Purkinje cell (primary cell): ENCODE results near the gene MTMR12. TPM values are rescaled to one million over a fixed set of nuclear protein-coding genes. Genes with fewer than 3 reads are reported as not detected.

Experiments
- polyA plus RNA-seq: library from polyadenylated mRNA; unstranded; fragments of >200 nt; fragmentation: Nextera tagmentation; gene quantifications from 2 replicates; pipeline ENCODE4 v1.2.1, GENCODE V29; 2014

Gene MTMR12, protein sequence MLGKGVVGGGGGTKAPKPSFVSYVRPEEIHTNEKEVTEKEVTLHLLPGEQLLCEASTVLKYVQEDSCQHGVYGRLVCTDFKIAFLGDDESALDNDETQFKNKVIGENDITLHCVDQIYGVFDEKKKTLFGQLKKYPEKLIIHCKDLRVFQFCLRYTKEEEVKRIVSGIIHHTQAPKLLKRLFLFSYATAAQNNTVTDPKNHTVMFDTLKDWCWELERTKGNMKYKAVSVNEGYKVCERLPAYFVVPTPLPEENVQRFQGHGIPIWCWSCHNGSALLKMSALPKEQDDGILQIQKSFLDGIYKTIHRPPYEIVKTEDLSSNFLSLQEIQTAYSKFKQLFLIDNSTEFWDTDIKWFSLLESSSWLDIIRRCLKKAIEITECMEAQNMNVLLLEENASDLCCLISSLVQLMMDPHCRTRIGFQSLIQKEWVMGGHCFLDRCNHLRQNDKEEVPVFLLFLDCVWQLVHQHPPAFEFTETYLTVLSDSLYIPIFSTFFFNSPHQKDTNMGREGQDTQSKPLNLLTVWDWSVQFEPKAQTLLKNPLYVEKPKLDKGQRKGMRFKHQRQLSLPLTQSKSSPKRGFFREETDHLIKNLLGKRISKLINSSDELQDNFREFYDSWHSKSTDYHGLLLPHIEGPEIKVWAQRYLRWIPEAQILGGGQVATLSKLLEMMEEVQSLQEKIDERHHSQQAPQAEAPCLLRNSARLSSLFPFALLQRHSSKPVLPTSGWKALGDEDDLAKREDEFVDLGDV
- 4.3 and 10.1 TPM in 2 replicates for polyA plus RNA-seq

DNA sequence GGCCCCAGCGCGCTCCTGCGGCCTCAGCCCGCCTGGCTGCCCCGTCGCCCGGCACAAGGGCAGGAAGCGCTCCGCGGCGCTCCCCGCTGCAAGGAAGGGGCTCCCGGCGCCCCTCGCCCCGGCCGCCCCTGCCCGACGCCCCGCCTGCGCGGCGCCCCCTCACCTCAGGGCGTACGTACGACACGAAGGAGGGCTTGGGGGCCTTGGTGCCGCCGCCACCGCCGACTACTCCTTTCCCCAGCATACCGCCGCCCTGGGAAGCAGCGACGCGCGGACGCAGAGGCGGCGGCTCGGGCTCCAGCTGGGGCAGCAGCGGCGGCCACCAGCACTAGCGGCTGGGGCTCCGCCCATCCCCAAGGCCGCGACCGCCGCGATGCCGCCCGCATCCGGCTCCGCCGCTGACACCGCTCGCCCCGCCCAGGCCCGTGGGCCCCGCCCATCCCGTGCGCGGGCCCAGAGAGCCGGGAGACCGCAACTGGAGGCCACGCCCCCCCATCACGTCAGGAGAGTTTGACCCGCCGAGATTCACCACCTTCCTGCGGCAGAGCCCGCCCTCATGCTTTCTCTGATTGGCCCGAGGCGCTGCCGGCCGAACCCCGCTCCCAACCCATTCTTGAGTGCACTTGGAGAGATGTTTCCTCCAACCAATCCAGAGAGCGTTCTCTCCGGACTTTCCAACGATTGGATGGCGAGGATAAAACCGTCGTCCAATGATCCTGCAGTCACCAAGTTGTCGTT, at the start of gene MTMR12:
TSS of gene MTMR12 (minus strand) at position 345 of the 738 bp plus-strand sequence. CDS start at position 244, 101 bp downstream.

Other genes starting within 250 kb of the MTMR12 start
- 42.1 and 42.3 TPM in 2 replicates for gene GOLPH3, start 138.6 kb downstream of the MTMR12 start, polyA plus RNA-seq
- gene ZFR, start 131.8 kb upstream of the MTMR12 start, polyA plus RNA-seq = 80.8 and 84.8 TPM in 2 replicates